Effector memory CD8-positive, alpha-beta T cell (primary cell): ENCODE measurements around the gene KDM7A.
A peak's percentile ranks its signal among the peaks of the same experiment; 100 is the strongest.

Experiments used
- ATAC-seq: fragments of 150-1000 bp; cut with Tn5 transposase; replicated peaks from 2 replicates; pipeline ENCODE4 v1.10.0; 2021; ENCODE audit warnings: mild to moderate bottlenecking, moderate library complexity
- DNase-seq, 3 experiments: peaks; one replicate each; pipeline ENCODE4 v3.0.0; 2021
- H3K27ac Mint-ChIP-seq, 2 donors: one replicate each; pipeline ENCODE4 v1.8.0; 2022; ENCODE audit warnings: mild to moderate bottlenecking in 2 of 2, mixed read lengths in 2 of 2, moderate library complexity in 2 of 2
- H3K27me3 Mint-ChIP-seq, 2 donors: one replicate each; pipeline ENCODE4 v1.8.0; 2022; ENCODE audit warnings: mixed read lengths in 2 of 2
- H3K36me3 Mint-ChIP-seq: one replicate; pipeline ENCODE4 v1.8.0; 2022; ENCODE audit warnings: mild to moderate bottlenecking, moderate library complexity, mixed read lengths; ENCODE audit not compliant: insufficient read depth
- H3K4me1 Mint-ChIP-seq, 2 donors: one replicate each; pipeline ENCODE4 v1.8.0; 2022; ENCODE audit warnings: low read depth in 2 of 2, mixed read lengths in 2 of 2
- H3K4me3 Mint-ChIP-seq, 2 donors: one replicate each; pipeline ENCODE4 v1.8.0; 2022; ENCODE audit warnings: mild to moderate bottlenecking in 2 of 2, mixed read lengths in 2 of 2, moderate library complexity in 2 of 2
- H3K9me3 Mint-ChIP-seq, 2 donors: one replicate each; pipeline ENCODE4 v1.8.0; 2022; ENCODE audit warnings: mixed read lengths in 2 of 2

The KDM7A gene

GRCh38 chr7:140045697-140046096 is 131.1 kb downstream of the KDM7A start:
- H3K36me3 Mint-ChIP-seq, result peaks cover 49% of the 10 kb centered on the region
- DNase-seq, result no peak
- H3K9me3 Mint-ChIP-seq, result no peaks in the 10 kb centered on the region
- H3K4me1 Mint-ChIP-seq, result peaks cover 8 to 13% of the 10 kb centered on the region in 2 donors
- no peak overlapping the region for H3K27ac Mint-ChIP-seq
- ATAC-seq, result no peak
- no peaks in the 10 kb centered on the region for H3K27me3 Mint-ChIP-seq
- H3K4me3 Mint-ChIP-seq, result no peak overlapping the region

DNA sequence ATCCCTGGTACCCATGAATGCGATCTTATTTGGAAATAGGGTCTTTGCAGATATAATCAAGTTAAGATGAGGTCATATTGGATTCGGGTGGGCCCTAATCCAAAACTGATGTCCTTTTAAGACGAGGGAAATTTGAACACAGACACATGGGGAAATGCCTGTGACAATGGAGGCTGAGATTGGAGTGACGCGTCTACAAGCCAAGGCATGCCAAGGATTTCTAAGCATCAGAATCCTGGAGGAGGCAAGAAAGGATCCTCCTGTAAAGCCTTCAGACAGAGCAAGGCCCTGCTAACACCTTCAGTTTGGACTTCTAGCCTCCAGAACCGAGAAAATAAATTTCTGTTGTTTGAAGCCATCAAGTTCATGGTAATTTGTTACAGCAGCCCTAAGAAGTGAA is 132.5 kb downstream of the KDM7A start:
- Mint-ChIP-seq H3K9me3 (no peaks in the 10 kb centered on the region), H3K4me3 (no peak overlapping the region), H3K27me3 (no peaks in the 10 kb centered on the region), H3K4me1 (peaks cover 4% of the 10 kb centered on the region in 2 donors), H3K36me3 (peaks cover 56% of the 10 kb centered on the region), H3K27ac (peak overlapping the region in 1 of 2 donors; percentile 7)
- DNase-seq (no peak), ATAC-seq (no peak)

DNA sequence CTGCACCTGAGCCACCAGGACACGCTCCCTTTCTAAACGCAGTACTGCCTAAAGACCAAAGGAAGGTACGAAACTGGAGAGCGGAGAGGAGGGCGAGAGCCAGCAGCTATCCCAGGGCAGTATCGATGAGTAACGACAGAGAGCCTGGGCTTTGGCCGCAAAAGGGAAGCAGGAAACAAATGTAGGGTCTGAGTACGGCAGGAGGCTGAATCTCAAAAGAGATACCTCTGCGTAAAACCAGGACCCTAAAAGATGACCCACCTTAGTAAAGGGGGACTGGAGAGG is 134.5 kb downstream of the KDM7A start:
- Mint-ChIP-seq H3K27me3 (no peaks in the 10 kb centered on the region), H3K9me3 (no peaks in the 10 kb centered on the region), H3K4me3 (no peak overlapping the region), H3K36me3 (peaks cover 55% of the 10 kb centered on the region), H3K27ac (no peak overlapping the region), H3K4me1 (peaks cover 8 to 13% of the 10 kb centered on the region in 2 donors)
- DNase-seq, result no peak
- no peak for ATAC-seq

DNA sequence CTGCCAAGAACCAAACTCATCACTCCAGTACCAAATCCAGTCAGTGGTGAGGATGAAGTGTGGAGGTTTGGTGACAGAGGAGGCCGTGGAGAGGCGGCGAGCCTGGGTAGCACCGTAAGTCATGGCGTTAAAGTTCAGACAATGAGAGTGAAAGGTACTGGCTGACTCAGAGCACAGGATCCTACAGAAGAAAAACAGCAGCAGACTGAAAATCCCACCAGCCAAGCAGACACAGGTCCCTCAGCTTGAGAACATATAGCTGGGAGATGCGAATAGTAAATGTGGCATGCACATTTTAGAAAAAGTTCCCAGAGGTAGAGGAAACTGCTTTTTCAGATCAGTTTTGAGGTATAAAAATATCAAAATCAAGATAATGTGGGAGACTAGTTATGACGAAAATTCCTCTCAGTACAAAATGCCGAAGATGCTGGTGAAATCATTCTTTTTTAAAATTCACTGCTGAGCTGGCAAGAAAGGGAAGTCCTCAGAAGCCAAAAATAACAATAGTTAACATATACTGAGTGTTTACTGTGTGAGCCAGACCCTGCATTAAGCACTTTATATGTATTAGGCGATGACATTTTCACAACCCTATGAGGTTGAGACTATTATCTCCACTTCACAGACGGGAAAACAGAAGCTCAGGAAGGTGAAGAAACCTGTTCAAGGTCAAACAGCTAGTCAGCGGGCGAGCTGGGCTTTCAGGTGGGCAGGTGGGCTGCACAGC is 135.0 kb downstream of the KDM7A start:
- no peaks in the 10 kb centered on the region for H3K27me3 Mint-ChIP-seq
- peaks cover 56% of the 10 kb centered on the region for H3K36me3 Mint-ChIP-seq

GRCh38 chr7:140039896-140040295 is 136.9 kb downstream of the KDM7A start:
- Mint-ChIP-seq H3K9me3 (no peaks in the 10 kb centered on the region), H3K36me3 (peaks cover 55% of the 10 kb centered on the region), H3K27me3 (no peaks in the 10 kb centered on the region), H3K4me3 (no peak overlapping the region), H3K27ac (peak overlapping the region in 1 of 2 donors; percentile 4), H3K4me1 (peaks cover 20 to 23% of the 10 kb centered on the region in 2 donors)
- DNase-seq (no peak), ATAC-seq (no peak)

More for the DNA sequence above, 135.0 kb downstream of the KDM7A start:
- Mint-ChIP-seq H3K4me3 (no peak overlapping the region), H3K4me1 (peaks cover 10 to 16% of the 10 kb centered on the region in 2 donors), H3K27ac (no peak overlapping the region), H3K9me3 (no peaks in the 10 kb centered on the region)
- DNase-seq (no peak), ATAC-seq (no peak)

GRCh38 chr7:140039066-140039465 is 137.7 kb downstream of the KDM7A start:
- H3K4me3 Mint-ChIP-seq, result no peak overlapping the region
- no peaks in the 10 kb centered on the region for H3K27me3 Mint-ChIP-seq
- H3K27ac Mint-ChIP-seq, result peak overlapping the region in 1 of 2 donors; percentile 46

DNA sequence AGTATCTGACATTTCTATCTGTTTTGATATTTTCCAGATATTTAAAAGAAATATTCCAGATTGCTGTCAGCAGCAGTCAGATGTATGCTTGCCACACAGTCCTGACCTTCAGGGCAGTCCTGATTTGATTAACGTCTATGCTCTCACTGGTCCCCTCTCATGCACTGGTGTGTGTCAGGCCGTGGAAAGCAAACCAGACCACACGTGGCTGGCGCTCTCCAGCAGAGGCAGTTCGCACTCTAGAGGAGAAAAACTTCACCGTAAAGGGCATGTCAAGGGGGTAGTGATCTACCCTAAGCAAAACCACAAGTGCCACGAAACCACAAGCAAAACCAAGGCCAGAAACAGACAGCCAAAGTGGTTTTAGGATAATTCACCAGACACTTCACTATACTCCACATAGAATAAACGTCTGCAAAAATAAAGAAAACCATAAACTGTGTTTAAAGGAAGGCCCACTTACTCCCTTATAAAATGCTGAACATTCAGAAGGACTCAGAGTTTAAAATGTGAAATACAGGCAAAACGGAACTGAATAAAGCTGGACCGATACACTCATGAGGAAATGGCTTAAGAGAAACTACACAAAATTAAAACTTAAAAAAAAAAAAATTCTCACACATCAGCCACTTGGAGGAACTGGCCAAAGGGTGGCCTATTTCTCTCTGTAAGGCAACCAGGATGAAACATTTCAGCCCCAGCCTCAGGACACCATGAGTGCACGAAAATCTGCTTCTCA is 140.4 kb downstream of the KDM7A start:
- H3K4me3 Mint-ChIP-seq, result no peak overlapping the region
- H3K36me3 Mint-ChIP-seq, result peaks cover 58% of the 10 kb centered on the region
- no peak for DNase-seq
- H3K9me3 Mint-ChIP-seq, result no peaks in the 10 kb centered on the region
- no peaks in the 10 kb centered on the region for H3K27me3 Mint-ChIP-seq
- H3K4me1 Mint-ChIP-seq, result peaks cover 20 to 26% of the 10 kb centered on the region in 2 donors
- H3K27ac Mint-ChIP-seq, result peak overlapping the region; percentile 41 to 57
- ATAC-seq, result peak; percentile 58

More at GRCh38 chr7:140039066-140039465, 137.7 kb downstream of the KDM7A start:
- DNase-seq, result no peak
- Mint-ChIP-seq H3K9me3 (no peaks in the 10 kb centered on the region), H3K36me3 (peaks cover 57% of the 10 kb centered on the region), H3K4me1 (peaks cover 20 to 23% of the 10 kb centered on the region in 2 donors)
- no peak for ATAC-seq

- DNase-seq, result no peak
- Mint-ChIP-seq H3K27me3 (no peaks in the 10 kb centered on the region), H3K9me3 (no peaks in the 10 kb centered on the region), H3K27ac (peak overlapping the region in 1 of 2 donors; percentile 41), H3K4me1 (peaks cover 20 to 26% of the 10 kb centered on the region in 2 donors), H3K4me3 (no peak overlapping the region), H3K36me3 (peaks cover 54% of the 10 kb centered on the region)
- no peak for ATAC-seq
Measured at GRCh38 chr7:140035400-140036223, 141.2 kb downstream of the KDM7A start.
